HepG2 (cell line): ENCODE measurements around the gene ARL3. TPM values are rescaled to one million over a fixed set of nuclear protein-coding genes. Genes with fewer than 3 reads are reported as not detected.

Experiments used
- BORCS8-MEF2B ChIP-seq: sonication (generic); formaldehyde crosslinking; IDR thresholded peaks from 2 replicates; pipeline ENCODE4 v1.8.0; 2022; ENCODE audit warnings: mild to moderate bottlenecking, missing genetic modification reagents
- CAMTA2 ChIP-seq: sonication (generic); formaldehyde crosslinking; IDR thresholded peaks from 2 replicates; pipeline ENCODE4 v1.4.0; 2020; ENCODE audit warnings: mild to moderate bottlenecking, missing genetic modification reagents, borderline replicate concordance
- DBP ChIP-seq: sonication (generic); formaldehyde crosslinking; IDR thresholded peaks from 2 replicates; pipeline ENCODE4 v1.4.0; 2020; ENCODE audit warnings: missing genetic modification reagents; ENCODE audit errors: not compliant biosample characterization
- EEA1 ChIP-seq: sonication (generic); formaldehyde crosslinking; IDR thresholded peaks from 2 replicates; pipeline ENCODE4 v1.5.1; 2020; ENCODE audit warnings: mild to moderate bottlenecking, missing genetic modification reagents, borderline replicate concordance
- GATAD2A ChIP-seq: IDR thresholded peaks from 2 replicates; pipeline ENCODE4 v1.6.1; 2016
- HNRNPH1 ChIP-seq: fragments of 200-400 bp; formaldehyde crosslinking; optimal IDR thresholded peaks from 2 replicates; pipeline ENCODE3; 2017; ENCODE audit warnings: mild to moderate bottlenecking, low read depth, low read length
- ISL2 ChIP-seq: sonication (generic); formaldehyde crosslinking; IDR thresholded peaks from 2 replicates; pipeline ENCODE4 v1.5.0; 2020; ENCODE audit warnings: missing genetic modification reagents
- KAT7 ChIP-seq: IDR thresholded peaks from 2 replicates; pipeline ENCODE4 v1.6.1; 2018; ENCODE audit warnings: borderline replicate concordance, missing compliant biosample characterization
- KDM6A ChIP-seq: IDR thresholded peaks from 2 replicates; pipeline ENCODE4 v1.6.1; 2016; ENCODE audit warnings: low read depth
- KLF16 ChIP-seq, 2 experiments: sonication (generic) in 1 of 2; formaldehyde crosslinking in 1 of 2; IDR thresholded peaks; 2 replicates each; pipeline versions ENCODE4 v1.6.1 to v1.8.0; 2016 to 2023; ENCODE audit warnings: missing genetic modification reagents in 2 of 2, missing compliant biosample characterization in 1 of 2
- MIXL1 ChIP-seq: IDR thresholded peaks from 2 replicates; pipeline ENCODE4 v1.6.1; 2016
- MXD1 ChIP-seq: sonication (generic); formaldehyde crosslinking; IDR thresholded peaks from 2 replicates; pipeline ENCODE4 v1.4.0; 2020; ENCODE audit warnings: mild to moderate bottlenecking, missing genetic modification reagents
- PPARG ChIP-seq: conservative IDR thresholded peaks from 2 replicates; pipeline ENCODE4 v1.6.1; 2016; ENCODE audit warnings: missing biosample characterization, missing genetic modification reagents
- RELA ChIP-seq: sonication (generic); formaldehyde crosslinking; IDR thresholded peaks from 2 replicates; pipeline ENCODE4 v1.4.0; 2020; ENCODE audit warnings: missing genetic modification reagents
- SRSF4 ChIP-seq: fragments of 200-400 bp; formaldehyde crosslinking; IDR thresholded peaks from one replicate; pipeline ENCODE4 v1.6.1; 2018; ENCODE audit warnings: mild to moderate bottlenecking, low read depth, low read length, moderate library complexity; ENCODE audit not compliant: poor library complexity, severe bottlenecking
- TBX3 ChIP-seq: fragments of 450-650 bp; IDR thresholded peaks from 2 replicates; pipeline ENCODE4 v1.6.1; 2017; ENCODE audit warnings: antibody characterized with exemption, mild to moderate bottlenecking, inconsistent platforms, borderline replicate concordance
- XBP1 ChIP-seq: sonication (generic); formaldehyde crosslinking; IDR thresholded peaks from 2 replicates; pipeline ENCODE4 v1.5.0; 2020; ENCODE audit warnings: missing genetic modification reagents
- ZBTB33 ChIP-seq: sonication (generic); formaldehyde crosslinking; IDR thresholded peaks from 2 replicates; pipeline ENCODE4 v1.4.0; 2020; ENCODE audit warnings: missing genetic modification reagents
- ZFP91 ChIP-seq: sonication (generic); formaldehyde crosslinking; IDR thresholded peaks from 2 replicates; pipeline ENCODE4 v1.9.0; 2022; ENCODE audit warnings: missing genetic modification reagents, mild to moderate bottlenecking, borderline replicate concordance
- ZNF20 ChIP-seq: sonication (generic); formaldehyde crosslinking; IDR thresholded peaks from 2 replicates; pipeline ENCODE4 v1.4.0; 2020; ENCODE audit warnings: mild to moderate bottlenecking, moderate library complexity, missing genetic modification reagents
- ZNF326 ChIP-seq: sonication (generic); formaldehyde crosslinking; IDR thresholded peaks from 2 replicates; pipeline ENCODE4 v1.4.0; 2020; ENCODE audit warnings: missing genetic modification reagents, borderline replicate concordance
- ZNF383 ChIP-seq: sonication (generic); formaldehyde crosslinking; IDR thresholded peaks from 2 replicates; pipeline ENCODE4 v1.4.0; 2020; ENCODE audit warnings: missing genetic modification reagents, mild to moderate bottlenecking, borderline replicate concordance
- ZNF567 ChIP-seq: sonication (generic); formaldehyde crosslinking; IDR thresholded peaks from 2 replicates; pipeline ENCODE4 v1.8.1; 2023; ENCODE audit warnings: mild to moderate bottlenecking, missing genetic modification reagents, borderline replicate concordance
- ZNF605 ChIP-seq: sonication (generic); formaldehyde crosslinking; IDR thresholded peaks from 2 replicates; pipeline ENCODE4 v1.8.0; 2022; ENCODE audit warnings: mild to moderate bottlenecking, missing genetic modification reagents
- ZSCAN12 ChIP-seq: sonication (generic); formaldehyde crosslinking; IDR thresholded peaks from 2 replicates; pipeline ENCODE4 v1.9.0; 2021; ENCODE audit warnings: mild to moderate bottlenecking, missing genetic modification reagents
- ZSCAN30 ChIP-seq: sonication (generic); formaldehyde crosslinking; IDR thresholded peaks from 2 replicates; pipeline ENCODE4 v1.5.0; 2020; ENCODE audit warnings: mild to moderate bottlenecking, missing genetic modification reagents
- polyA plus RNA-seq, 8 experiments: library from polyadenylated mRNA; depleted of rRNA in 3 of 8; stranded (reverse) in 7 of 8; unstranded in 1 of 8; fragments of >200 nt; fragmentation: Illumina TruSeq in 4 of 8; extraction: Trizol in 4 of 8; gene quantifications; 2 replicates each; pipeline versions ENCODE4 v1.2.1 to v1.2.3, GENCODE V29; 2011 to 2016; ENCODE audit warnings: low read depth in 4 of 8, missing spikeins in 1 of 8, mixed read lengths in 1 of 8; ENCODE audit not compliant: insufficient read depth in 1 of 8
- total RNA-seq, 5 experiments: library from RNA; depleted of rRNA; stranded (reverse); fragments of >200 nt; fragmentation: Illumina TruSeq; extraction: Trizol; gene quantifications; 2 replicates each; pipeline ENCODE4 v1.2.3, GENCODE V29; 2016; ENCODE audit warnings: low read depth in 1 of 5

ARL3 gene
- total and polyA plus RNA-seq, 2 of the 13 experiments (the other 11 are each of a cell fraction or from before 2014, with no cell fraction given), result 5.2 to 6.6 TPM

GRCh38 chr10:102644646-102645387, 69.4 kb downstream of the ARL3 start (continued):
- TF ChIP-seq SRSF4 (no peak), ZSCAN30 (CRISPR knock-in tag) (no peak), PPARG (CRISPR knock-in tag) (no peak; the same call in 1 of the 2 replicates), ZNF326 (CRISPR knock-in tag) (no peak), KLF16 (CRISPR knock-in tag; IDR thresholded peaks at IDR 0.05) (peak; percentile 67 to 98; a peak in 3 of 4 replicates), ZNF567 (CRISPR knock-in tag) (no peak), ZSCAN12 (CRISPR knock-in tag) (no peak; the same call in 1 of the 2 replicates), ZNF20 (CRISPR knock-in tag) (no peak; the same call in 1 of the 2 replicates), BORCS8-MEF2B (CRISPR knock-in tag) (peak; percentile 91), EEA1 (CRISPR knock-in tag) (peak; percentile 23), CAMTA2 (CRISPR knock-in tag) (peak; percentile 67; the same call in 1 of the 2 replicates), MIXL1 (CRISPR knock-in tag) (0 out of 2 replicates have a peak, but pooled peaks have one; percentile 34), GATAD2A (no peak; the same call in 1 of the 2 replicates), ZNF383 (CRISPR knock-in tag) (peak; percentile 98), ZFP91 (CRISPR knock-in tag) (peak; percentile 84), DBP (CRISPR knock-in tag) (no peak), ZBTB33 (peak; percentile 85), ISL2 (CRISPR knock-in tag) (0 out of 2 replicates have a peak, but pooled peaks have one; percentile 34), RELA (CRISPR knock-in tag) (no peak), MXD1 (peak; percentile 98), HNRNPH1 (peak; percentile 11), KDM6A (CRISPR knock-in tag) (no peak), ZNF605 (0 out of 2 replicates have a peak, but pooled peaks have one; percentile 8), XBP1 (peak; percentile 51; the same call in 1 of the 2 replicates), TBX3 (no peak), KAT7 (CRISPR knock-in tag) (no peak)
